Stomach (tissue), 9 donors: ENCODE results near the gene HOXD4. TPM values are rescaled to one million over a fixed set of nuclear protein-coding genes. Genes with fewer than 3 reads are reported as not detected.

Experiments used
- DNase-seq, 2 donors: peaks; one replicate each; pipeline versions ENCODE4 v3.0.0 to v3.0.0-alpha.2; 2013 to 2019
- H3K27ac ChIP-seq, 5 donors: fragments of 200-600 bp in 4 of 5; sonication (generic) in 4 of 5; one replicate each; pipeline ENCODE4 v1.5.1; 2013 to 2019; ENCODE audit warnings: mild to moderate bottlenecking in 1 of 5, moderate library complexity in 1 of 5
- H3K27me3 ChIP-seq, 3 donors: fragments of 200-600 bp; sonication (generic); one replicate each; pipeline ENCODE4 v1.5.1; 2017 to 2019; ENCODE audit warnings: mixed run types in 1 of 3
- H3K36me3 ChIP-seq, 4 donors: fragments of 200-600 bp; sonication (generic); 1 replicate in 3 of 4; 2 replicates in 1 of 4; pipeline ENCODE4 v1.5.1; 2016 to 2019
- H3K4me1 ChIP-seq, 4 donors: fragments of 200-600 bp; sonication (generic); one replicate each; pipeline ENCODE4 v1.5.1; 2016 to 2019
- H3K4me3 ChIP-seq, 4 donors: fragments of 200-600 bp; sonication (generic) in 3 of 4; one replicate each; pipeline ENCODE4 v1.5.1; 2016 to 2019; ENCODE audit warnings: mild to moderate bottlenecking in 1 of 4
- H3K9me3 ChIP-seq, 4 donors: fragments of 200-600 bp; sonication (generic); one replicate each; pipeline ENCODE4 v1.5.1; 2016 to 2019
- EP300 ChIP-seq: sonication (generic); formaldehyde crosslinking; IDR thresholded peaks from one replicate; pipeline ENCODE4 v1.6.1; 2017; ENCODE audit warnings: antibody characterized with exemption
- POLR2A ChIP-seq, 4 donors: fragments of 450-650 bp; IDR thresholded peaks; one replicate each; pipeline ENCODE4 v1.6.1; 2016; ENCODE audit warnings: antibody characterized with exemption in 4 of 4, control low read depth in 2 of 4, mild to moderate bottlenecking in 1 of 4, moderate library complexity in 1 of 4
- POLR2AphosphoS5 ChIP-seq, 3 donors: sonication (generic); formaldehyde crosslinking; IDR thresholded peaks; one replicate each; pipeline ENCODE4 v1.6.1; 2016; ENCODE audit warnings: antibody characterized with exemption in 3 of 3
- WGBS, 5 donors: extraction: QIAGEN DNeasy Blood & Tissue Kit in 3 of 5; methylation state at CpG; one replicate each; pipeline versions ENCODE4 v1.1.5 to v1.1.7; 2013 to 2018; 5-methylcytosine and 5-hydroxymethylcytosine counted together
- intact Hi-C: fragments of 100-400 bp; cut with DNase I; formaldehyde crosslinking; loops from one replicate; pipeline ENCODE4 v1.15.1; 2023; ENCODE audit warnings: low total_unique reads
- polyA plus RNA-seq, 3 donors: library from polyadenylated mRNA; stranded (reverse); fragments of 200-250 nt; gene quantifications; one replicate each; pipeline ENCODE4 v1.2.3, GENCODE V29; 2013
- total RNA-seq, 5 donors: library from RNA; depleted of rRNA; stranded (reverse); fragments of >200 nt; gene quantifications; one replicate each; pipeline versions ENCODE4 v1.1.0 to v1.2.3, GENCODE V29; 2014 to 2016
- TF ChIP-seq, protein P1 (sequence below), 7 experiments: fragments of 450-650 bp in 4 of 7; fragments of 200-600 bp in 3 of 7; sonication (generic) in 3 of 7; IDR thresholded peaks; one replicate each; pipeline ENCODE4 v1.5.1; 2016 to 2019; ENCODE audit warnings: antibody characterized with exemption in 7 of 7, control low read depth in 2 of 7, mild to moderate bottlenecking in 1 of 7
- donor health status: healthy with polysubstance abuse.
- donor health status: Bipolar disorder and iron deficiency.
- donor health status: healthy.

The HOXD4 gene
- total and polyA plus RNA-seq, 8 donors: 0.25 to 9.6 (median 1.6) TPM; not detected in 4

DNA sequence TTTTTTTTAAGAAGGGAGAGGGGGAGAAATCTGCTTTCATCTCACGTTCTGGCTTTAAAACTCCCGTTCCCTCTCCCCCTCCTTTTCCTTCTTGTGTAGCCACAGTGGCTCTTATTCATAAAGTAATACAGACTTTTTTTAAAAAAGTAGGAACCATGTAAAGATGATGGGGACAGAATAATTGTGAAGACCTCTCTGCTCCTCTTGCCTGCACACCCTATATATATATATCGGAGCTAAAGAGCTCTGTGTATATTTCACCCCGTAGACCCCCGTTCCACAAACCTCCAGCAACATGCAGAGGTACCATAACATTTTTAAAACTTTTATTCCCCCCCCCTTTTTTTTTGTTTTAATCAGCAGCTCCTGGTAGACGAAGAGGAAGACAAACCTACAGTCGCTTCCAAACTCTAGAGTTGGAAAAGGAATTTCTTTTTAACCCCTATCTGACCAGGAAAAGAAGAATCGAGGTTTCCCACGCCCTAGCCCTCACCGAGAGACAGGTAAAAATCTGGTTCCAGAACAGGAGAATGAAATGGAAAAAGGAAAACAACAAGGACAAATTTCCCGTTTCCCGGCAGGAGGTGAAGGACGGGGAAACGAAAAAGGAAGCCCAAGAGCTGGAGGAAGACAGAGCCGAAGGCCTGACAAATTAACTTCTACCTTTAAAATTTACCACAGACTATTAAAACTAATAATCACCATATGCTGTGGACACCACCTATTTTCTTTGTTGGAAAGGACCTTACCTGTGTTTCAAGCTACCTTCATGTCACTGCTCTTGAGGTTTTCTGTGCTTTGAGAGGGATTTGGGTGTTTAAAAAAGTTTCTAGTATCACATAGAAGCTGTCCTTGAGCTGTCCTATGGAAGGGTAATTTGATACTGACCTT, 20.1 kb upstream of the HOXD4 start:
- Histone ChIP-seq H3K27ac (peak overlapping the region in 4 of 5 donors; percentile 42 to 80 (median 76)), H3K27me3 (peaks cover 52 to 100% (median 93%) of the 10 kb centered on the region in 3 donors), H3K4me1 (peaks cover 16 to 53% (median 35%) of the 10 kb centered on the region in 4 donors), H3K9me3 (peaks cover 0 to 25% (median 2%) of the 10 kb centered on the region in 4 donors), H3K36me3 (no peaks in the 10 kb centered on the region), H3K4me3 (peak overlapping the region; percentile 35 to 46 (median 40))
- no peak for TF ChIP-seq POLR2A (IDR thresholded peaks at IDR 0.05)
- 12 to 16% (median 14%) methylated on average over 15 of the region's 15 CpGs for WGBS, 5 donors
- DNase-seq: no peak
- intact Hi-C loops: no loop called here

DNA sequence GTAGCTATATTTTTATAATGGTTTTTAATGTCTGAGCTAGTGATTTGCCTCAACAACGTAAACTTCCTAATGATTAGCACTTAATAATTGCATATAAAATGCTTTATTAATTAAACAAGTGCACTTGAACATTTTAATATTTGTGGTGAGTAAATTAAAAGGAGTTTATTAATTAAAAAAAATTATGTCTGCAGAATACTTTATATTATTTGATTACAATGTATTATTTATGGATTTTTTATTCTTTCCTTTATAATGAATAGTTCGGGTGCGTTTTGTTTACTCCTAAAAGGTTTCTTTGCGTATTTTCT, 19.5 kb upstream of the HOXD4 start:
- H3K4me1 ChIP-seq: peaks cover 18 to 59% (median 41%) of the 10 kb centered on the region in 4 donors
- no peak for DNase-seq
- TF ChIP-seq EP300 (no peak), POLR2AphosphoS5 (IDR thresholded peaks at IDR 0.05) (no peak), POLR2A (IDR thresholded peaks at IDR 0.05) (no peak)
- TF ChIP-seq, protein P1, sequence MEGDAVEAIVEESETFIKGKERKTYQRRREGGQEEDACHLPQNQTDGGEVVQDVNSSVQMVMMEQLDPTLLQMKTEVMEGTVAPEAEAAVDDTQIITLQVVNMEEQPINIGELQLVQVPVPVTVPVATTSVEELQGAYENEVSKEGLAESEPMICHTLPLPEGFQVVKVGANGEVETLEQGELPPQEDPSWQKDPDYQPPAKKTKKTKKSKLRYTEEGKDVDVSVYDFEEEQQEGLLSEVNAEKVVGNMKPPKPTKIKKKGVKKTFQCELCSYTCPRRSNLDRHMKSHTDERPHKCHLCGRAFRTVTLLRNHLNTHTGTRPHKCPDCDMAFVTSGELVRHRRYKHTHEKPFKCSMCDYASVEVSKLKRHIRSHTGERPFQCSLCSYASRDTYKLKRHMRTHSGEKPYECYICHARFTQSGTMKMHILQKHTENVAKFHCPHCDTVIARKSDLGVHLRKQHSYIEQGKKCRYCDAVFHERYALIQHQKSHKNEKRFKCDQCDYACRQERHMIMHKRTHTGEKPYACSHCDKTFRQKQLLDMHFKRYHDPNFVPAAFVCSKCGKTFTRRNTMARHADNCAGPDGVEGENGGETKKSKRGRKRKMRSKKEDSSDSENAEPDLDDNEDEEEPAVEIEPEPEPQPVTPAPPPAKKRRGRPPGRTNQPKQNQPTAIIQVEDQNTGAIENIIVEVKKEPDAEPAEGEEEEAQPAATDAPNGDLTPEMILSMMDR (IDR thresholded peaks at IDR 0.05): no peak
- H3K27me3 ChIP-seq: peaks cover 56 to 100% (median 93%) of the 10 kb centered on the region in 3 donors
- H3K27ac ChIP-seq: peak overlapping the region in 1 of 5 donors; percentile 75
- H3K36me3 ChIP-seq: no peaks in the 10 kb centered on the region
- intact Hi-C loops: no loop called here
- WGBS, 5 donors: 18 to 28% (median 21%) methylated on average over 4 of the region's 4 CpGs
- H3K4me3 ChIP-seq: peak overlapping the region in 1 of 4 donors; percentile 35
- H3K9me3 ChIP-seq: peaks cover 0 to 25% (median 2%) of the 10 kb centered on the region in 4 donors

DNA sequence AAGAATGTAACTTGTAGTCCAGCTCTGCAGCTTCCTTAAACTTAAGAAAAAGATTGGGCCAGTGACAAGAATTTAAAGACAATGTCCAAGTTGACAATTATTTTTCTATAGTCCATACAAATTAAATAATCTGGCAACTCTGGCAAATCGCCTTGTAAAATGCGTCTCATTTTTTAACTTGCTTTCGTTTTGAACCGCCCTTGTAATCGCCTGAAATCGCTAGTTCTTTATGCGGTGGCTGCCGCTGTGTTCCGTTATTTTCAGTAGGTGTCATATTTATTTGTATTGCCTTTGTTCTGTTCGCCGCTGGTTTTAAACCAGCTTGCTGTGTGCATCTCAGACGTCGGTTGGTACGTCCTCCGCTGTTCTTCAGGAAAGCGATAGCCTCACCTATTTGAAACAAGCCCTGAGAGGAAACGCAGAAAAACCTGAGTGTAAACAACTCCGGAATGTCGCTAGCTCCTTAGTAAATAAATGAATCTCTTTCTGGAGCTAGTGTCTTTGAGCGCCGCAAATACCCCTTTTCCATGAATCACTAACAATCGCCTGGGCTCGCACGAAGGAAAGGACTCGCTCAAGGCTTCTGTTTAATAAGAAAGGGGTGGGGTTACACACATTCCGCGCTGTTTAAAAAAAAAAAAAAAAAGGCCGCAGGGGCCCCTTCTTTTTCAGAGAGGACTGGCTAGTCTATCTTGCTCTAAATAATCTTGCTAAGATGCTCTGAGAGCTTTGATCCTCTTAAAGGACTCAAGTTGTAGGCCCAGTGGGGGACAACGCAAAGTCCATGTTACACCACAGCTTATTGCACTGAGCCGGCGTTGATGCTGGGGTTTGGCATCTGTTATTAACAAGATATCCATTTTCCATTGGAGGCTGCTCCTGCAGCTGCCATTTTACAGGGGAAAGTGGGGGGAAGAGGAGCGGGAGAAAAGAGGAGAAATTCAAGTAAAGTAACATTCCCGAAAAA, 18.9 kb upstream of the HOXD4 start:
- Histone ChIP-seq H3K36me3 (no peaks in the 10 kb centered on the region), H3K27ac (peak overlapping the region in 1 of 5 donors; percentile 42), H3K9me3 (peaks cover 0 to 25% (median 2%) of the 10 kb centered on the region in 4 donors), H3K4me3 (peak overlapping the region; percentile 13 to 35 (median 20)), H3K27me3 (peaks cover 58 to 100% (median 99%) of the 10 kb centered on the region in 3 donors), H3K4me1 (peaks cover 20 to 58% (median 43%) of the 10 kb centered on the region in 4 donors)
- no peak for TF ChIP-seq POLR2AphosphoS5 (IDR thresholded peaks at IDR 0.05)
- TF ChIP-seq, protein P1 (IDR thresholded peaks at IDR 0.05): no peak
- TF ChIP-seq EP300: no peak
- no peak for TF ChIP-seq POLR2A (IDR thresholded peaks at IDR 0.05)
- intact Hi-C loops: no loop called here
- DNase-seq: no peak
- 9 to 17% (median 10%) methylated on average over 33 of the region's 33 CpGs for WGBS, 5 donors

DNA sequence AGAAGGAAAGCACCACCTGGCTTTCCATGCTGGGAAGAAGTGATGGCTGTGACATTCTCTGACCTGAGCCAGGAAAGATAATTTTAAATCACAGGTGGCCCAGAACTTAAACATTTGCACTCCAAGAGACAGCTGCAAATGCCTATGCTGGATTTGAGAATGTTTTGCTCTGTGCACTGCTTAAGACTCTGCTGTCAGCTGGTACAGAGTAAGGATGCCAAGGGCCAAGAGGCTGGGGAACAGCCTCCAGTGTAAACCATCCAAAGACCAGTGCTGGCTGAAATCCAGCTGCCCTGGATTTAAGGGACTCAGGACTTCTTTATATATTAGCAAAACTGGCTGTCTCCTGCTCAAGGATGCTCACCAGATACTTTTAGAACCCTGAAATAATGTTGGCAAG, 18.0 kb upstream of the HOXD4 start:
- no peak overlapping the region for H3K27ac ChIP-seq
- peaks cover 20 to 52% (median 40%) of the 10 kb centered on the region in 4 donors for H3K4me1 ChIP-seq
- no peaks in the 10 kb centered on the region for H3K36me3 ChIP-seq
- H3K4me3 ChIP-seq: no peak overlapping the region
- H3K27me3 ChIP-seq: peaks cover 58 to 100% (median 100%) of the 10 kb centered on the region in 3 donors
- TF ChIP-seq EP300 (no peak), POLR2AphosphoS5 (IDR thresholded peaks at IDR 0.05) (no peak), POLR2A (IDR thresholded peaks at IDR 0.05) (no peak)
- TF ChIP-seq, protein P1 (IDR thresholded peaks at IDR 0.05): no peak
- DNase-seq: no peak
- intact Hi-C loops: no loop called here
- H3K9me3 ChIP-seq: peaks cover 0 to 26% (median 2%) of the 10 kb centered on the region in 4 donors
